Small intestine (tissue), 7 donors: Measurements from ENCODE around the gene GAL. TPM values are rescaled to one million over a fixed set of nuclear protein-coding genes. Genes with fewer than 3 reads are reported as not detected.

Experiments
- DNase-seq, 2 donors: peaks; one replicate each; pipeline versions ENCODE4 v3.0.0 to v3.0.0-alpha.2; 2013
- FAIRE-seq: peaks from 2 replicates; lab custom pipeline; 2012; peaks lifted over from hg19 to GRCh38; lab: Jason Lieb, UNC
- H3K27ac ChIP-seq, 3 donors: one replicate each; pipeline ENCODE4 v1.5.1; 2013; ENCODE audit warnings: low read length in 2 of 3, mild to moderate bottlenecking in 2 of 3, control low read depth in 1 of 3, inconsistent platforms in 1 of 3, low read depth in 1 of 3, moderate library complexity in 1 of 3
- H3K27me3 ChIP-seq, 3 donors: one replicate each; pipeline ENCODE4 v1.6.1; 2013; ENCODE audit warnings: low read length in 3 of 3, inconsistent platforms in 1 of 3; ENCODE audit not compliant: control insufficient read depth in 3 of 3, insufficient read depth in 3 of 3
- H3K36me3 ChIP-seq, 3 donors: one replicate each; pipeline ENCODE4 v1.6.1; 2013; ENCODE audit warnings: low read length in 3 of 3, inconsistent platforms in 1 of 3, low read depth in 1 of 3, mild to moderate bottlenecking in 1 of 3, moderate library complexity in 1 of 3; ENCODE audit not compliant: control insufficient read depth in 3 of 3, insufficient read depth in 2 of 3
- H3K4me1 ChIP-seq, 3 donors: one replicate each; pipeline ENCODE4 v1.6.1; 2013; ENCODE audit warnings: low read length in 2 of 3, inconsistent platforms in 1 of 3, low read depth in 1 of 3, mild to moderate bottlenecking in 1 of 3, moderate library complexity in 1 of 3; ENCODE audit not compliant: control insufficient read depth in 3 of 3, insufficient read depth in 2 of 3
- H3K4me3 ChIP-seq, 3 donors: one replicate each; pipeline ENCODE4 v1.5.1; 2013; ENCODE audit warnings: low read length in 3 of 3, control low read depth in 1 of 3, inconsistent platforms in 1 of 3, low read depth in 1 of 3, mild to moderate bottlenecking in 1 of 3, moderate library complexity in 1 of 3
- H3K9me3 ChIP-seq, 2 donors: one replicate each; pipeline ENCODE4 v1.6.1; 2013; ENCODE audit warnings: low read depth in 1 of 2, low read length in 1 of 2; ENCODE audit not compliant: control insufficient read depth in 2 of 2, insufficient read depth in 1 of 2
- WGBS, 3 donors: extraction: QIAGEN DNeasy Blood & Tissue Kit; methylation state at CpG; one replicate each; pipeline ENCODE4 v1.1.7; 2013; 5-methylcytosine and 5-hydroxymethylcytosine counted together
- polyA plus RNA-seq, 4 donors: library from polyadenylated mRNA; stranded (reverse) in 3 of 4; unstranded in 1 of 4; fragments of 200-250 nt in 3 of 4; fragments of 120-200 nt in 1 of 4; gene quantifications; one replicate each; pipeline versions ENCODE4 v1.2.1 to v1.2.3, GENCODE V29; 2013
- donor health status: healthy with polysubstance abuse.
- donor health status: control.
- donor health status: control.
- donor health status: Bipolar disorder and iron deficiency.
- donor health status: healthy.

GAL gene
- polyA plus RNA-seq, 4 donors, result 3.8 to 11.9 TPM; not detected in 2

GRCh38 chr11:68715456-68716122 is 31.2 kb downstream of the GAL start:
- DNase-seq (no peak), FAIRE-seq (no peak)
- Histone ChIP-seq H3K27ac (no peak overlapping the region), H3K27me3 (peaks cover 0 to 3% (median 0%) of the 10 kb centered on the region in 3 donors), H3K36me3 (peaks cover 0 to 5% (median 0%) of the 10 kb centered on the region in 3 donors), H3K4me3 (no peak overlapping the region), H3K4me1 (no peaks in the 10 kb centered on the region), H3K9me3 (peaks cover 0 to 6% of the 10 kb centered on the region in 2 donors)
- whole genome bisulfite sequencing, 3 donors, result 89 to 95% (median 93%) methylated on average over 11 of the region's 11 CpGs

- DNase-seq (no peak), FAIRE-seq (no peak)
- peaks cover 0 to 3% (median 0%) of the 10 kb centered on the region in 3 donors for H3K27me3 ChIP-seq
- 87 to 98% (median 98%) methylated on average over 2 of the region's 2 CpGs for WGBS, 3 donors
- no peak overlapping the region for H3K27ac ChIP-seq
- H3K36me3 ChIP-seq, result peaks cover 0 to 5% (median 0%) of the 10 kb centered on the region in 3 donors
- no peak overlapping the region for H3K4me3 ChIP-seq
- peaks cover 0 to 9% of the 10 kb centered on the region in 2 donors for H3K9me3 ChIP-seq
- no peaks in the 10 kb centered on the region for H3K4me1 ChIP-seq
Observed at GRCh38 chr11:68721075-68721474, 36.7 kb downstream of the GAL start.

- Histone ChIP-seq H3K4me3 (no peak overlapping the region), H3K27ac (no peak overlapping the region), H3K36me3 (no peaks in the 10 kb centered on the region), H3K9me3 (peaks cover 0 to 9% of the 10 kb centered on the region in 2 donors), H3K27me3 (peaks cover 0 to 3% (median 0%) of the 10 kb centered on the region in 3 donors), H3K4me1 (no peaks in the 10 kb centered on the region)
- no peak for DNase-seq
- WGBS, 3 donors, result 91 to 97% (median 94%) methylated on average over 1 of the region's 1 CpG
- no peak for FAIRE-seq
Observed at GRCh38 chr11:68722143-68722542, 37.8 kb downstream of the GAL start.

GRCh38 chr11:68724293-68724692 is 39.9 kb downstream of the GAL start:
- Histone ChIP-seq H3K4me1 (no peaks in the 10 kb centered on the region), H3K9me3 (peaks cover 0 to 9% of the 10 kb centered on the region in 2 donors), H3K27me3 (no peaks in the 10 kb centered on the region), H3K36me3 (no peaks in the 10 kb centered on the region), H3K4me3 (no peak overlapping the region), H3K27ac (no peak overlapping the region)
- 76 to 85% (median 81%) methylated on average over 4 of the region's 4 CpGs for WGBS, 3 donors
- FAIRE-seq (no peak), DNase-seq (no peak)

- H3K36me3 ChIP-seq, result no peaks in the 10 kb centered on the region
- H3K9me3 ChIP-seq, result no peaks in the 10 kb centered on the region
- H3K4me1 ChIP-seq, result no peaks in the 10 kb centered on the region
- DNase-seq, result no peak
- H3K27ac ChIP-seq, result no peak overlapping the region
- H3K27me3 ChIP-seq, result no peaks in the 10 kb centered on the region
- H3K4me3 ChIP-seq, result no peak overlapping the region
- no peak for FAIRE-seq
- 86 to 89% (median 89%) methylated on average over 6 of the region's 6 CpGs for WGBS, 3 donors
Observed at GRCh38 chr11:68727783-68728182, 43.4 kb downstream of the GAL start.

- 87 to 97% (median 91%) methylated on average over 7 of the region's 7 CpGs for WGBS, 3 donors
- H3K27ac ChIP-seq, result no peak overlapping the region
- H3K9me3 ChIP-seq, result no peaks in the 10 kb centered on the region
- no peaks in the 10 kb centered on the region for H3K4me1 ChIP-seq
- no peak overlapping the region for H3K4me3 ChIP-seq
- H3K27me3 ChIP-seq, result no peaks in the 10 kb centered on the region
- H3K36me3 ChIP-seq, result peaks cover 0 to 9% (median 0%) of the 10 kb centered on the region in 3 donors
- DNase-seq (no peak), FAIRE-seq (no peak)
Observed at GRCh38 chr11:68734111-68734510, 49.8 kb downstream of the GAL start.

- FAIRE-seq, result no peak
- WGBS, 3 donors, result 73 to 89% (median 78%) methylated on average over 6 of the region's 6 CpGs
Observed at GRCh38 chr11:68735125-68735524, 50.8 kb downstream of the GAL start.

GRCh38 chr11:68735646-68736045 is 51.3 kb downstream of the GAL start:
- Histone ChIP-seq H3K4me1 (no peaks in the 10 kb centered on the region), H3K27ac (no peak overlapping the region), H3K4me3 (no peak overlapping the region), H3K9me3 (no peaks in the 10 kb centered on the region), H3K36me3 (peaks cover 0 to 9% (median 0%) of the 10 kb centered on the region in 3 donors), H3K27me3 (no peaks in the 10 kb centered on the region)
- WGBS, 3 donors, result 86 to 91% (median 90%) methylated on average over 6 of the region's 6 CpGs
- FAIRE-seq (no peak), DNase-seq (no peak)

More at GRCh38 chr11:68735125-68735524, 50.8 kb downstream of the GAL start:
- H3K4me1 ChIP-seq, result no peaks in the 10 kb centered on the region
- H3K9me3 ChIP-seq, result no peaks in the 10 kb centered on the region
- no peaks in the 10 kb centered on the region for H3K27me3 ChIP-seq
- DNase-seq, result no peak
- H3K36me3 ChIP-seq, result peaks cover 0 to 9% (median 0%) of the 10 kb centered on the region in 3 donors
- no peak overlapping the region for H3K4me3 ChIP-seq
- H3K27ac ChIP-seq, result no peak overlapping the region
